Lower leg skin (tissue), 3 donors: Measurements from ENCODE around the gene PLA2G2C.
A peak's percentile ranks its signal among the peaks of the same experiment; 100 is the strongest.

Source experiments
- CTCF ChIP-seq, 3 donors: fragments of 450-650 bp; IDR thresholded peaks; one replicate each; pipeline ENCODE4 v1.5.1; 2016; ENCODE audit warnings: antibody characterized with exemption in 3 of 3, mild to moderate bottlenecking in 3 of 3, moderate library complexity in 2 of 3
- POLR2A ChIP-seq, 2 donors: fragments of 450-650 bp; IDR thresholded peaks; one replicate each; pipeline ENCODE4 v1.6.1; 2016 to 2017; ENCODE audit warnings: antibody characterized with exemption in 2 of 2, mild to moderate bottlenecking in 1 of 2, moderate library complexity in 1 of 2

DNA sequence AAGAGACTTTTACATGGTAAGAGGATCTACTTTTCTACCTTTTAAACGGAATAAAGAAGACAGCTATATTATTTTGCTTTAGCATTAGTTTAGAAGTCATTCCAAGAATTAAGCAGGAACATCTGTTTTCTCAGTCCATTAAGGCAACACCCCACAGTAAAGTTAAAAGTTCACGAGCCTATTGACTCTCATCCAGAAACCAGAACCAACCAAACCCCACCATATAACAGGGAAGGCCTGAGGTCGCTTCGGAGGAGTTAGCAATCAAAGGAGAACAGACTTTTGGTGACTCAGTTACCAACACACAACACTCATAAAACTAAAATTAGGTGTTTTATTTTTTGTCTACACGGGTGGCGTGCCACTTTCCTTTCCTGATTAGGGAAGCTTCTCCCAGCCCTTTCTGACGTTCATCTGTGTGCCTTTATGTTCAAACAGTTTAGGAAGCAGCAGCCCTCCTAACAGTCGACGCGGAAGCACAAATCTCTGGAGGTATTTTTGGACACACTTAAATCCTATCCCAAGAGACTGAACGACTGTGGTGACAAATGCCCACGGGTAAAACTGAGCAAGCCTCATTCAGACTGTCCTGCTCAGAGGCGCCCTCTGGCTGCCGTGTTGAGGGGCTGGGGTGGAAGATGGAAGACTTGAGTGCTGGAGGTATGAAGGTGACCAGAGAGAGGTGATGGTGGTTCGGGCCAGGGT is 8.6 kb upstream of the PLA2G2C start:
- no peak for TF ChIP-seq POLR2A (IDR thresholded peaks at IDR 0.05)
- peak in 1 of 3 donors; percentile 59 for TF ChIP-seq CTCF (IDR thresholded peaks at IDR 0.05)
